SJCRH30 (cell line): Measurements from ENCODE around the gene TFRC. TPM values are rescaled to one million over a fixed set of nuclear protein-coding genes. Genes with fewer than 3 reads are reported as not detected.
"Not testable (repeated sequence)": the region's sequence is repeated elsewhere in the genome, so short reads cannot be mapped to it uniquely, and the experiment has no call there.

ENCODE experiments used
- DNase-seq, 2 experiments: peaks; one replicate each; pipeline ENCODE4 v3.0.0-alpha.2; 2015 to 2020
- H3K27ac ChIP-seq: fragments of 250-450 bp; sonication (Bioruptor Pico); 2 replicates; pipeline ENCODE4 v1.5.1; 2020; ENCODE audit warnings: mild to moderate bottlenecking, moderate library complexity
- H3K27me3 ChIP-seq: fragments of 250-450 bp; sonication (Bioruptor Pico); 2 replicates; pipeline ENCODE4 v1.5.1; 2020; ENCODE audit warnings: mild to moderate bottlenecking, moderate library complexity
- H3K36me3 ChIP-seq: fragments of 250-450 bp; sonication (Bioruptor Pico); 2 replicates; pipeline ENCODE4 v1.5.1; 2020; ENCODE audit warnings: mild to moderate bottlenecking, moderate library complexity
- H3K4me1 ChIP-seq: fragments of 250-450 bp; sonication (Bioruptor Pico); 2 replicates; pipeline ENCODE4 v1.5.1; 2020; ENCODE audit warnings: mild to moderate bottlenecking, moderate library complexity
- H3K4me3 ChIP-seq: fragments of 250-450 bp; sonication (Bioruptor Pico); 2 replicates; pipeline ENCODE4 v1.5.1; 2020; ENCODE audit warnings: mild to moderate bottlenecking, moderate library complexity
- H3K9me3 ChIP-seq: fragments of 250-450 bp; sonication (Bioruptor Pico); replicated peaks from 2 replicates; pipeline ENCODE4 v1.5.1; 2020; ENCODE audit warnings: mild to moderate bottlenecking, moderate library complexity
- total RNA-seq: library from RNA; depleted of rRNA; stranded (reverse); fragments of >200 nt; shearing (Covaris generic); gene quantifications from 2 replicates; pipeline ENCODE4 v1.2.3, GENCODE V29; 2014

TFRC gene
- total RNA-seq, 1 experiment from 2014 or later: 267 TPM

DNA sequence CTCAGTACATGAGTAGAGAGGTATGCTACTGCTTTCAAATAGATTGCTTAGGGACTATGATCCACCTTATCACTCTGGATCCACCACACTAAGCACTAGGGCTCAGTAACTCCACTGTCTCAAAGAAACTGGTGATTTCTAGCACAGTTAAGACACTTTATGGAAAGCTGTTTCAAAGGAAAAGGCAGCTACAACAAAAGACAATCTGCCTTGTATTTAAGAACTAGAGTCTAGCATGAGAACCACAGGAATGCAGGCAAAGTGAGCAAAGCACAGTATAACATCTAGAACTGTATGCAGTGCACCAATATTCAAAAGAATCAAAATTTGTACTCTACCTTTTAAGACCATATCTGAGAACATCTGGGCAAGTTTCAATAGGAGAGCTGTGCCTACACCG is 17.9 kb downstream of the TFRC start:
- H3K36me3 ChIP-seq: peaks cover 76% of the 10 kb centered on the region
- H3K4me3 ChIP-seq: no peak overlapping the region
- no peak for DNase-seq
- H3K27me3 ChIP-seq: no peaks in the 10 kb centered on the region
- H3K9me3 ChIP-seq: no peaks in the 10 kb centered on the region
- no peak overlapping the region for H3K27ac ChIP-seq
- no peaks in the 10 kb centered on the region for H3K4me1 ChIP-seq

DNA sequence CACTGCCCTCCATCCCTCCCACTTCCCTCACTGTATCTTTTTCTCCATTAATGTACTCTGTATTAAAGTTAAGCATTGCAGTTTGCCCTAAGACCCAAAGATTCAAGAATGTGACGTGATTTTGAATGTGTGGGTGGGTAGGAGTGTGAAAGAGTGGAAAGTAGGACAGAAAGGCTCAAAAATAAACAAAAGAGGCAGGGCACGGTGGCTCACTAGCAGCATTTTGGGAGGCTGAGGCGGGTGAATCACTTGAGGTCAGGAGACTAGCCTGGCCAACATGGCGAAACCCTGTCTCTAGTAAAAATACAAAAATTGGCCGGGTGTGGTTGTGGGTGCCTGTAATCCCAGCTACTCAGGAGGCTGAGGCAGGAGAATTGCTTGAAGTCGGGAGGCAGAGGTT is 18.4 kb downstream of the TFRC start:
- Histone ChIP-seq H3K27me3 (no peaks in the 10 kb centered on the region), H3K9me3 (no peaks in the 10 kb centered on the region), H3K36me3 (peaks cover 80% of the 10 kb centered on the region), H3K4me3 (no peak overlapping the region), H3K4me1 (no peaks in the 10 kb centered on the region), H3K27ac (no peak overlapping the region)
- DNase-seq: no peak

DNA sequence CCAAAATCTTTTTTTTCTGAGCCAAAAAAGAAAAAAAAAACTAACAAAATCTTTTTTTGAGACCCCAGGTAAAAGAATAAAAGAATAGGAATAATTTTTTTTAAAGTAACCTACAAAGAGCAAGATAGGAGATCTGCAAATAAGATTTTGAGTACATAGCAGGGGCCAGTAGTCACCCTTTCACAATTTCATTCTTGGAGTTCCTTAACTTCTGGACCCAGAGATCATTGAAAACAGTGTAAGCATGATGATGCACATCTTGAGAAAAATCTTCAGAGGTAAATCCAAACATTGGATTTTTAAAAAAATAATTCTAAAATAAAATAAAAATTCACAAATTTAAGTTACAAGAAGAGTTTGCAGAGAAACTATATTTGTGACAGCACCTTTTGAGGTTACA is 18.8 kb downstream of the TFRC start:
- Histone ChIP-seq H3K4me3 (no peak overlapping the region), H3K4me1 (no peaks in the 10 kb centered on the region), H3K36me3 (peaks cover 84% of the 10 kb centered on the region), H3K27ac (no peak overlapping the region), H3K9me3 (no peaks in the 10 kb centered on the region), H3K27me3 (no peaks in the 10 kb centered on the region)
- DNase-seq: no peak

DNA sequence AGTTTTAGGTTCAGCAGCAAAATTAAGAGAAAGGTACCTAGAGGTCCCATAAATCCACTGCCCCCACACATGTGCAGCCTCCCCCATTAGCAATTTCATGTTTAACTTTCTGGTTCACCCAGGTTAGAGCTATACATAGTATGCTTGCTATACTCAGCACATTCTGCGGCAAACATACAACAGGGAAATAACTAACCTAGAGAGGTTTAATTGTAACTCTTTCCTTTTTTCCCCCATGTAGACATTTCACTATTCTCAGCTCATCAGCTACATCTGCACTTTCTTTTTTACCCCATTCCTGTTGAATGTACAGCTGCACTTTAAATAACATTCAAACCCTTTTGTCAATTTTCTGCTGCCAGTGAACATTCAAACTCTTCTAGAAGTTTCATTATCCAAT is 21.1 kb downstream of the TFRC start:
- Histone ChIP-seq H3K9me3 (no peaks in the 10 kb centered on the region), H3K27me3 (no peaks in the 10 kb centered on the region), H3K36me3 (peaks cover 78% of the 10 kb centered on the region), H3K4me3 (no peak overlapping the region), H3K4me1 (no peaks in the 10 kb centered on the region), H3K27ac (no peak overlapping the region)
- DNase-seq: no peak

DNA sequence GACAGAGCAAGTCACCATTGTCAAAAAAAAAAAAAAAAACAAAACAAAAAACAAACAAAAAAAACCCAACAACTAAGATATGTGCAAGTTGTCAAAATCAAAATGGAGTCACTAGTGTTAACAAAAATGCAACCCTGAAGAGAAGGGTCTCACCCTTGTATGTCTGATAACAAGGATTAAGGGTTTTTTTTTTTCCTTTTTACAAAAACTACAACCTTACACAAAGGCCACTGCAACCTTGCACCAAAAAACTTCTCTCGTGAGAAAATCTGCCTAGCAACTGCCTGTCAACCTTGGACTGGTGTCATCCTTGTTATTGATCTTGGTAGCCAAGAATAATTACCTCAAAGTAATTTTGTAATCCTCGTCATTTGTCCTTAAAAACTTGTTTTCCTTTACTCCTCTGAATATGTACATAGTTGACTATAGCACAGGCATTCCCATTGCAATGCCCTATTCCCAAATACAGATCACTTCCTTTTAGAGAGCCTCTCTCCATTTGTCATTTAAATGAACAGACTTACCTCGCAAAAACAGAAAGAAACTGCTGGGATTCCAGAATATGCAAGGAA is 24.0 kb downstream of the TFRC start:
- peaks cover 75% of the 10 kb centered on the region for H3K36me3 ChIP-seq
- H3K4me1 ChIP-seq: no peaks in the 10 kb centered on the region
- no peaks in the 10 kb centered on the region for H3K9me3 ChIP-seq
- no peak overlapping the region for H3K4me3 ChIP-seq
- H3K27ac ChIP-seq: no peak overlapping the region
- H3K27me3 ChIP-seq: no peaks in the 10 kb centered on the region
- DNase-seq: no peak

DNA sequence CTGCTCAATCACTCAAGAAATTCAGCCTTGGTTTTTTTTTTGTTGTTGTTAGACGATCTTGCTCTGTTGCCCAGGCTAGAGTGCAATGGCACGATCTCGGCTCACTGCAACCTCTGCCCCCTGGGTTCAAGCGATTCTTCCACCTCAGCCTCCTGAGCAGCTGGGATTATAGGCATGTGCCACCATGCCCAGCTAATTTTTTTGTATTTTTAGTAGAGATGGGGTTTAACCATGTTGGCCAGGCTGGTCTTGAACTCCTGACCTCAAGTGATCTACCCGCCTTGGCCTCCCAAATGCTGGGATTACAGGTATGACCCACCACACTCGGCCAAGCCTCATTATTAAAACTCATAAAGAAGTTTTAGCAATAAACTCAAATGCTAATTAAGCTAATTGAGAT is 25.5 kb downstream of the TFRC start:
- not testable (repeated sequence) for H3K27ac ChIP-seq, H3K4me3 ChIP-seq, H3K27me3 ChIP-seq, DNase-seq, H3K9me3 ChIP-seq, H3K4me1 ChIP-seq
- H3K36me3 ChIP-seq: peaks cover 72% of the 10 kb centered on the region

DNA sequence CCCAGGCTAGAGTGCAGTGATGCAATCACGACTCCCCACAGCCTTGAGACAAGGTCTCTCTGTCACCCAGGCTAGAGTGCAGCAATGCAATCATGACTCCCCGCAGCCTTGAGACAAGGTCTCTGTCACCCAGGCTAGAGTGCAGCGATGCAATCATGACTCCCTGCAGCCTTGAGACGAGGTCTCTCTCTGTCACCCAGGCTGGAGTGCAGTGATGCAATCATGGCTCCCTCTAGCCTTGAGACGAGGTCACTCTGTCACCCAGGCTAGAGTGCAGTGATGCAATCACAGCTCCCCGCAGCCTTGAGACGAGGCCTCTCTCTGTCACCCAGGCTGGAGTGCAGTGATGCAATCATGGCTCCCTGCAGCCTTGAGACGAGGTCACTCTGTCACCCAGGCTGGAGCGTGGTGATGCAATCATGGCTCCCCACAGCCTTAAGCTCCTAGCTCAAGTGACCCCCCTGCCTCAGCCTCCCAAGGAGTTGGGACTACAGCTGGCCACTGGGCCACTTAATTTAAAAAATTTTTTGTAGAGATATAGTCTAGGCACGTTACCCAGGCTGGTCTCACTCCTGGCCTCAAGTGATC is 26.1 kb downstream of the TFRC start:
- H3K27ac ChIP-seq: no peak overlapping the region

DNA sequence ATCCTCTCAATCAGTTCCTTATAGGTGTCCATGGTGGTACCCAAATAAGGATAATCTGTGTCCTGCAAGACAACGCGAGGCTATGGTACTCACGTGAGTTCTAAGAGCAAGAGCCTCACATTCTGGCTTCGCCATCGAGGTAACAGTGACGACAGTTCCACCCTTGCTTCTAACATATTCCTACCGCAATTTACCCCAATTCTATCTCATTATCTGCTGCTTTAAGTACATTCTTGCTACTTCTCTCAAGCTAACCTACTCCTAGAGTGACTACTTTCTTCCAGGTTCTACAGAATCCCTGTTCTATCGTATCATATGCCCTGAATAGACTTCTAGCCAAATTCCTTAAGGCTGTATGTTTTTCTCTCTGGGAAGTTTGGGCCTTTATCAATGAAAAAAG is 26.6 kb downstream of the TFRC start:
- Histone ChIP-seq H3K36me3 (peaks cover 73% of the 10 kb centered on the region), H3K27ac (no peak overlapping the region), H3K9me3 (no peaks in the 10 kb centered on the region), H3K27me3 (no peaks in the 10 kb centered on the region), H3K4me1 (no peaks in the 10 kb centered on the region), H3K4me3 (no peak overlapping the region)
- DNase-seq: no peak

More for the DNA sequence above, 26.1 kb downstream of the TFRC start:
- Histone ChIP-seq H3K4me1 (no peaks in the 10 kb centered on the region), H3K9me3 (no peaks in the 10 kb centered on the region), H3K36me3 (peaks cover 72% of the 10 kb centered on the region), H3K4me3 (no peak overlapping the region), H3K27me3 (no peaks in the 10 kb centered on the region)
- DNase-seq: no peak

DNA sequence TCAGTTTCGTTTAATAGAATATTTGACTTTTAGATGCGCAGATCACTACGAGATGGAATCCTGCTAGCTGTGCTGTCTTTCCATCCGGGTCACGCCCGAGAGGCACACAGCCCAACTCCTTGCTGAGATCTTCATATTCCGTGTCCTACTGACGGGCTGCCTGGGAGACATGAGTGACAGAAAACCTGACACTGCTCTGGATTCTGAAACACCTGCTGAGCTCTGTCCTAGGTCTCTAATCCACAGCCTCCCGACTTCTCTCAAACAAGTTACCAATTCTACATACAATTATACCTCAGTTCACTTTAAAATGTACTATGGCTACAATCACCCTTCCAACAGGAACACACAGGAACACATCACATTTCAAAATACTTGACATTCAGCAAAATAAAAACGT is 27.2 kb downstream of the TFRC start:
- Histone ChIP-seq H3K4me3 (no peak overlapping the region), H3K27ac (no peak overlapping the region), H3K4me1 (no peaks in the 10 kb centered on the region), H3K36me3 (peaks cover 73% of the 10 kb centered on the region), H3K27me3 (no peaks in the 10 kb centered on the region), H3K9me3 (no peaks in the 10 kb centered on the region)
- no peak for DNase-seq

DNA sequence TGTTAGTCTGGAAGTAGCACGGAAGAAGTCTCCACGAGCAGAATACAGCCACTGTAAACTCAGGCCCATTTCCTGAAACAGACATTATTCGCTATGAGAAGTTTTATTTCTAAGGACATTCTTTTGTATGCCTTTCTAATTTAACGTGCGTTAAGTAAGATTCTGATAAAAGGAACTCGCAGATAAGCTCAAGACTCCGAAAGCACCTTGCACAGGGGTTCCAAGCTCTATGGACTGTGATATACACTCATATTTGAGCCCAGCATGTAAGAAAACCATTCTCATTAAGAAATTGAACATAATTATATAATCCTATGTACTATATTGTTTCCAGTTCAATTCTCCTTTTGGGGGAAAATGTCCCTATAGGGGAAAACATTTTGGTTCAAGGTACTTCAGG is 28.4 kb downstream of the TFRC start:
- no peak overlapping the region for H3K27ac ChIP-seq
- no peaks in the 10 kb centered on the region for H3K27me3 ChIP-seq
- H3K9me3 ChIP-seq: no peaks in the 10 kb centered on the region
- H3K4me3 ChIP-seq: no peak overlapping the region
- H3K4me1 ChIP-seq: no peaks in the 10 kb centered on the region
- DNase-seq: no peak
- H3K36me3 ChIP-seq: peaks cover 76% of the 10 kb centered on the region

DNA sequence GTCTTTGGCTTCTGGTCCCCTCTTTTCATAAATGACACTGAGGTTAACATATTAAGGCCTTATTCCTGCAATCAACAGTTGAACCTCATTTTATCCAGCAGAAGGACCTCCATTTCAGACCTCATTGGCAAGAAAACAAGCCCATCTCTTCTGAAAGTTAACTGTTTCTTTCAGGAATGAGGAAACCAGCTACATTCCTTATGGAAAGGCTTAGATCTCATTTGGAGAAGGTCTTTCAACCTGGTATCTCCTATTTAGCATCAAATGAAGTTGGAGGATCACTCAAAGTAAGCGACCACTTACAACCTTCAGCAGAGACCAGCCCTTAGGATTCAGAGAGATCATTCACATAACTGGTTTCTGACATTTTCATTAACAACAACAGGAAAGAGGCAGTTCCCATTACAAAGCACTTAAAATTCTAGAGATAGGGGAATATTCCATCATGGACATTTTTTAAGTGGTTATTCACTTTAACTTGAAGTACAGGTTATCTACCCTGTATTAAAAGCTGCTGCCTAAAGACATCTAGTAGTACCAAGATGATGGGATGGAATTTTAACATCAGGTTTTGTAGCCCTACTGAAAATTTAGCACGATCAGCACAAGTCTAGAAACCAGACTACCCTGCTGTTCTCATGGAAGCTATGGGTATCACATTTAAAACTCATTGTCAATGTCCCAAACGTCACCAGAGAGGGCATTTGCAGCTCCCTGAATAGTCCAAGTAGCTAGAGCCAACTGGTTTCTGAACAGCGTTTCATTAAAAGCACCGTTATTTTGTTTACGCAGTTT is 30.4 kb downstream of the TFRC start:
- Histone ChIP-seq H3K36me3 (peaks cover 61% of the 10 kb centered on the region), H3K4me1 (no peaks in the 10 kb centered on the region), H3K27ac (no peak overlapping the region), H3K27me3 (no peaks in the 10 kb centered on the region), H3K4me3 (no peak overlapping the region), H3K9me3 (no peaks in the 10 kb centered on the region)
- DNase-seq: no peak

DNA sequence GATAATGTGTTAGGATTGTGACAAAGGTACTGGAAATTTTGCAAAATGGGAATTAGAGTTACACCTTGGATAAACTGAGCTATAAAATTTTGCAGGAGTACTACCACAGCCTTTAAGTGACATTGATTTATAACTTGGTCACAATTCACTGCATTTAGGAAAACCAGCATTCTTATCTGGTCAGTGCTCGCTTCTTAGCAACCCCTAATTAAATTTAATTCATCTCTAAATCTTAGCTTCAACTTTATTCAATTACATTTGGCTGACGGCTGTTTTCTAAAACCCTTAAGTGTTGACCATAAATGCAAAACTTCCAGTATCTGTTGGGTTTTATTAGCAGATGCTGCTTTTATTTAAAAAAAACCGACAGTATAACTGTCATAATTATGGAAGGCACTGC is 31.3 kb downstream of the TFRC start:
- Histone ChIP-seq H3K36me3 (peaks cover 57% of the 10 kb centered on the region), H3K9me3 (no peaks in the 10 kb centered on the region)

DNA sequence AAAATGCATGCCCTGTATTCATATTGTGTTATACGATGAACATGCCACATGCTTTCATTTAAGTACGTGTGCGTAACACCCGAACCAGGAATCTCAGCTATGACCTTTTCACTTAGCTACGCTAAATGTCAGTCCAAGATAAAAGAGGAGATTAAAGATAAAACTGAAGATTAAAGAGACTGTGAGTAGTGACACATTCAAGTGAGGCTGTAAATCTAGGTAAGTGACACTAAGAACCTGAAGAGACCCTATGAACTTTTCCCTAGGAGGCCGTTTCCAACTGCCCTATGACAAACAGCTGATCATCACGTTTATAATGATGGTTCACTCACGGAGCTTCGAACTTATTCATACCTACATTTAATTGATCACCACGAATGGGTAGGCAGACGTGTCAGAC is 32.2 kb downstream of the TFRC start:
- Histone ChIP-seq H3K27me3 (no peaks in the 10 kb centered on the region), H3K36me3 (peaks cover 52% of the 10 kb centered on the region), H3K27ac (no peak overlapping the region), H3K4me1 (no peaks in the 10 kb centered on the region), H3K4me3 (no peak overlapping the region), H3K9me3 (no peaks in the 10 kb centered on the region)
- no peak for DNase-seq

More for the DNA sequence above, 31.3 kb downstream of the TFRC start:
- Histone ChIP-seq H3K4me1 (no peaks in the 10 kb centered on the region), H3K27ac (no peak overlapping the region), H3K27me3 (no peaks in the 10 kb centered on the region), H3K4me3 (no peak overlapping the region)
- no peak for DNase-seq

DNA sequence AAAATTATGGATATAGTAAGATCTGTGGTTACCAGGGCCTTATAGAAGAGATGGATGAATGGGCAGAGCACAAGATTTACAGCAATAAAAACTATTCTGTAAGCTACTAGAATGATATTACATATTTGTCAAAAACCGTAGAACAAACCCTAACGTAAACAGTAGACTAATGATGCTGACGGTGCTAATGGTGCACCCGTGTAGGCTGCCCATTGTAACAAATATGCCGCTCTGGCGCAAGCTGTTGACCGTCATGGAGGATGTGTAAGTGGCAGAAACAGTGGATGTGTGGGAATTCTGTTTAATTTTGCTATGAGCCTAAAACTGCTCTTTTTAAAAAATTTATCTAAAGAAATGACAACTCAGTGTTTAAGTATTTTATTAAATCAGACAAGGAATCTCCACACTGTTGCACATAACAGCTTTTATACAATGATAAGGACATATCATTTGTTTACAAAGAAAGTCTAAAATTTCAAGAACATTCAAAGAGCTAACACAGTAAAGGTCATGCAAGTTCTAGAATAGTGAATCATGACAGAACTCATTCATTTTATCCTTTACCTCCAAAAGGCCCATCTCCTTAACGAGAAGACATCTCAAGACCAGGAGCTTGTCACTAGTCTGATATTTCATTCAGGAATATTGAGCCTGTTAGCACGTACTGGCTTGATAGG is 32.8 kb downstream of the TFRC start:
- Histone ChIP-seq H3K27me3 (no peaks in the 10 kb centered on the region), H3K27ac (no peak overlapping the region), H3K36me3 (peaks cover 46% of the 10 kb centered on the region), H3K9me3 (no peaks in the 10 kb centered on the region), H3K4me3 (no peak overlapping the region), H3K4me1 (no peaks in the 10 kb centered on the region)
- no peak for DNase-seq

DNA sequence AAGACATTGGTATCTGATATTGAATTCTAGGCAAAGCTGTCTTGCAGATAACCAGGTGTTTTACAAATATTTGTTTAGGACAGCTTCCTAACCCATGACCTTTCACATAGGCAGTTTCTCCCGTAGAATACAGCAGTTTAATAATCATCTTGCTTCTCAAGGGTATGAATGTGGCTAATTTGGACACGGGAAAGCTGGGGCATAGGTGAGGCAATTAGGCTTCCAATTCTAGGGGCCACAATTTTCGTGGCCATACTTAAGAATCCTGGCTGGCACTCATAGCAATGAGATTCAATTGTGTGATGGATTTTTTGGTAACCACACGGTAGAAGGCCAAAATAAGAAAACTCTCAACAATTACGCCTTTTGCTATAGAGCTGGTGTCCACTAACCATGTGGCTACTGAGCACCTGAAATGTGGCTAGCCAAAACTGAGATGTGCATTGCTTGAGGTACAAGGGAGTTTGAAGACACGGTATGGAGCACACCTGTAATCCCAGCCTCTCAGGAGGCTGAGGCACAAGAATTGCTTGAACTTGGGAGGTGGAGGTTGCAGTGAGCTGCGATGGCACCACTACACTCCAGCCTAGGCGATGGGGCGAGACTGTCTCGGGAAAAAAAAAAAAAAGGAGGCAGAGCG is 34.4 kb downstream of the TFRC start:
- H3K27me3 ChIP-seq: no peaks in the 10 kb centered on the region
- no peak for DNase-seq
- H3K4me3 ChIP-seq: no peak overlapping the region
- H3K9me3 ChIP-seq: no peaks in the 10 kb centered on the region
- H3K27ac ChIP-seq: no peak overlapping the region
- H3K36me3 ChIP-seq: peaks cover 36% of the 10 kb centered on the region
- no peaks in the 10 kb centered on the region for H3K4me1 ChIP-seq
